Liver (tissue), 9 donors: Measurements from ENCODE around the gene HOXB2. TPM values are rescaled to one million over a fixed set of nuclear protein-coding genes. Genes with fewer than 3 reads are reported as not detected.

Source experiments
- DNase-seq: peaks from one replicate; pipeline ENCODE4 v3.0.0-alpha.2; 2017; ENCODE audit warnings: low spot score
- H3K27ac ChIP-seq, 2 donors: one replicate each; pipeline ENCODE4 v1.7.0; 2013; ENCODE audit warnings: inconsistent platforms in 2 of 2, low read length in 2 of 2, control low read depth in 1 of 2, low read depth in 1 of 2, mild to moderate bottlenecking in 1 of 2
- H3K27me3 ChIP-seq, 4 donors: one replicate each; pipeline versions ENCODE4 v1.6.1 to v1.7.0; 2013; ENCODE audit warnings: low read length in 3 of 4, inconsistent platforms in 1 of 4, mild to moderate bottlenecking in 1 of 4, moderate library complexity in 1 of 4; ENCODE audit not compliant: control insufficient read depth in 4 of 4, insufficient read depth in 4 of 4
- H3K36me3 ChIP-seq, 4 donors: one replicate each; pipeline versions ENCODE4 v1.6.1 to v1.7.0; 2013; ENCODE audit warnings: low read length in 3 of 4, mild to moderate bottlenecking in 3 of 4, low read depth in 1 of 4, moderate library complexity in 1 of 4; ENCODE audit not compliant: control insufficient read depth in 4 of 4, insufficient read depth in 3 of 4
- H3K4me1 ChIP-seq, 4 donors: one replicate each; pipeline versions ENCODE4 v1.6.1 to v1.7.0; 2013; ENCODE audit warnings: low read length in 3 of 4, mild to moderate bottlenecking in 3 of 4, moderate library complexity in 1 of 4; ENCODE audit not compliant: control insufficient read depth in 4 of 4, insufficient read depth in 4 of 4
- H3K4me3 ChIP-seq, 3 donors: one replicate each; pipeline versions ENCODE4 v1.6.1 to v1.7.0; 2013; ENCODE audit warnings: low read length in 3 of 3, control low read depth in 1 of 3, low read depth in 1 of 3, mild to moderate bottlenecking in 1 of 3
- H3K9ac ChIP-seq, 2 donors: one replicate each; pipeline ENCODE4 v1.7.0; 2013; ENCODE audit warnings: low read length in 2 of 2, mild to moderate bottlenecking in 2 of 2, moderate library complexity in 2 of 2, control low read depth in 1 of 2, low read depth in 1 of 2
- H3K9me3 ChIP-seq, 4 donors: one replicate each; pipeline versions ENCODE4 v1.6.1 to v1.7.0; 2013; ENCODE audit warnings: low read length in 3 of 4; ENCODE audit not compliant: control insufficient read depth in 4 of 4
- EGR1 ChIP-seq, 2 donors: IDR thresholded peaks; 2 replicates each; pipeline ENCODE4 v1.6.1; 2016 to 2018; ENCODE audit warnings: antibody characterized with exemption in 2 of 2, low read depth in 2 of 2
- FOXA1 ChIP-seq: IDR thresholded peaks from 2 replicates; pipeline ENCODE4 v1.6.1; 2016; ENCODE audit warnings: antibody characterized with exemption
- GABPA ChIP-seq, 2 donors: IDR thresholded peaks in 1 of 2; conservative IDR thresholded peaks in 1 of 2; 2 replicates each; pipeline ENCODE4 v1.6.1; 2016; ENCODE audit warnings: antibody characterized with exemption in 2 of 2, mild to moderate bottlenecking in 1 of 2, moderate library complexity in 1 of 2
- JUND ChIP-seq, 2 donors: IDR thresholded peaks; 2 replicates each; pipeline ENCODE4 v1.6.1; 2016; ENCODE audit warnings: antibody characterized with exemption in 2 of 2
- NR2F2 ChIP-seq: IDR thresholded peaks from 2 replicates; pipeline ENCODE4 v1.6.1; 2016; ENCODE audit warnings: antibody characterized with exemption
- RAD21 ChIP-seq, 2 donors: IDR thresholded peaks; 2 replicates each; pipeline ENCODE4 v1.6.1; 2016; ENCODE audit warnings: antibody characterized with exemption in 2 of 2, mild to moderate bottlenecking in 2 of 2
- RXRA ChIP-seq, 2 donors: IDR thresholded peaks; 2 replicates each; pipeline ENCODE4 v1.6.1; 2017 to 2018; ENCODE audit warnings: antibody characterized with exemption in 2 of 2, mild to moderate bottlenecking in 1 of 2
- YY1 ChIP-seq: IDR thresholded peaks from 2 replicates; pipeline ENCODE4 v1.6.1; 2016; ENCODE audit warnings: antibody characterized with exemption, mild to moderate bottlenecking
- WGBS: extraction: QIAGEN DNeasy Blood & Tissue Kit; methylation state at CpG from one replicate; pipeline ENCODE4 v1.1.7; 2013; 5-methylcytosine and 5-hydroxymethylcytosine counted together
- polyA plus RNA-seq, 2 donors: library from polyadenylated mRNA; stranded (reverse) in 1 of 2; unstranded in 1 of 2; fragments of 200-250 nt in 1 of 2; fragments of >200 nt in 1 of 2; fragmentation: Nextera tagmentation in 1 of 2; extraction: Ambion mirVana in 1 of 2; gene quantifications; one replicate each; pipeline versions ENCODE4 v1.2.1 to v1.2.3, GENCODE V29; 2013 to 2015
- total RNA-seq, 2 donors: library from RNA; depleted of rRNA; stranded (reverse); fragments of >200 nt; gene quantifications; one replicate each; pipeline ENCODE4 v1.2.3, GENCODE V29; 2014
- TF ChIP-seq, protein P1 (sequence below): IDR thresholded peaks from 2 replicates; pipeline ENCODE4 v1.6.1; 2016; ENCODE audit warnings: antibody characterized with exemption, mild to moderate bottlenecking
- TF ChIP-seq, protein P2 (sequence below): IDR thresholded peaks from 2 replicates; pipeline ENCODE4 v1.6.1; 2016; ENCODE audit warnings: antibody characterized with exemption
- TF ChIP-seq, protein P3 (sequence below): IDR thresholded peaks from 2 replicates; pipeline ENCODE4 v1.6.1; 2016; ENCODE audit warnings: antibody characterized with exemption
- donor health status: healthy.
- donor health status: healthy.
- donor health status: healthy.
- donor health status: healthy.
- donor health status: healthy.

The HOXB2 gene
- total and polyA plus RNA-seq, 4 donors, result 0.67 to 2.5 (median 1.8) TPM

DNA sequence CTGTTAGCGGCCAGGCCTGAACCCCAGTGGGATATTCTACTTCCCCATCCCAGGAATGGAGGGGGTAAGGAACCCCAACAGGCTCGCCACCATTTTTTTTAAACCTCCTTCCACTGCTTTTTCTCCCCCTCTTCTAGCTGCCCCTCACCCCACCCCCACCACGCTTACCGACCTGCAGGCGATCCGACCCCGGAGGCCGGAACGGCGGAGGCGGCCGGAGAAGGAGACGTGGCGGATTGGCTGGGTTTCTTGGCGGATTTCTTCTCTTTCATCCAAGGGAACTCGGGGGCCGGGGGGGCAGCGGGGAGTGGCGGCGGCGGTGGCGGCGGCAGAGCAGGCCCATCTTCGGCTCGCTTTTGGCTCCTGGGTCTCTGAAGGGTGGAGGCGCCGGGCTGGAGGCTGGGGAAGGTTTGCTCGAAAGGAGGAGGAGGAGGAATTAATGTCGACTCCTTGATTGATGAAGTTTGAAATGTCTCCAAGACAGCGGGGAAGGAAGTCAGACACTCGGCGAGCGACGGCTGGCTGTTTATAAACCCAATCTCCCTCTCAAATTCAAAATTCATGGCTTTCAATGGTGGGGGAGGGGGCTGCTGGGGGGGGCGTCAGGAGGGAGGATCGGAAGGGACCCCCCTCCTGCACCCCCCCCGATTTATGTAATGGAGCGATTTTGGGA, 424 bp downstream of the HOXB2 start (continued):
- TF ChIP-seq, protein P1, sequence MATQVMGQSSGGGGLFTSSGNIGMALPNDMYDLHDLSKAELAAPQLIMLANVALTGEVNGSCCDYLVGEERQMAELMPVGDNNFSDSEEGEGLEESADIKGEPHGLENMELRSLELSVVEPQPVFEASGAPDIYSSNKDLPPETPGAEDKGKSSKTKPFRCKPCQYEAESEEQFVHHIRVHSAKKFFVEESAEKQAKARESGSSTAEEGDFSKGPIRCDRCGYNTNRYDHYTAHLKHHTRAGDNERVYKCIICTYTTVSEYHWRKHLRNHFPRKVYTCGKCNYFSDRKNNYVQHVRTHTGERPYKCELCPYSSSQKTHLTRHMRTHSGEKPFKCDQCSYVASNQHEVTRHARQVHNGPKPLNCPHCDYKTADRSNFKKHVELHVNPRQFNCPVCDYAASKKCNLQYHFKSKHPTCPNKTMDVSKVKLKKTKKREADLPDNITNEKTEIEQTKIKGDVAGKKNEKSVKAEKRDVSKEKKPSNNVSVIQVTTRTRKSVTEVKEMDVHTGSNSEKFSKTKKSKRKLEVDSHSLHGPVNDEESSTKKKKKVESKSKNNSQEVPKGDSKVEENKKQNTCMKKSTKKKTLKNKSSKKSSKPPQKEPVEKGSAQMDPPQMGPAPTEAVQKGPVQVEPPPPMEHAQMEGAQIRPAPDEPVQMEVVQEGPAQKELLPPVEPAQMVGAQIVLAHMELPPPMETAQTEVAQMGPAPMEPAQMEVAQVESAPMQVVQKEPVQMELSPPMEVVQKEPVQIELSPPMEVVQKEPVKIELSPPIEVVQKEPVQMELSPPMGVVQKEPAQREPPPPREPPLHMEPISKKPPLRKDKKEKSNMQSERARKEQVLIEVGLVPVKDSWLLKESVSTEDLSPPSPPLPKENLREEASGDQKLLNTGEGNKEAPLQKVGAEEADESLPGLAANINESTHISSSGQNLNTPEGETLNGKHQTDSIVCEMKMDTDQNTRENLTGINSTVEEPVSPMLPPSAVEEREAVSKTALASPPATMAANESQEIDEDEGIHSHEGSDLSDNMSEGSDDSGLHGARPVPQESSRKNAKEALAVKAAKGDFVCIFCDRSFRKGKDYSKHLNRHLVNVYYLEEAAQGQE, result no peak
- TF ChIP-seq, protein P2, sequence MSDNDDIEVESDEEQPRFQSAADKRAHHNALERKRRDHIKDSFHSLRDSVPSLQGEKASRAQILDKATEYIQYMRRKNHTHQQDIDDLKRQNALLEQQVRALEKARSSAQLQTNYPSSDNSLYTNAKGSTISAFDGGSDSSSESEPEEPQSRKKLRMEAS, result no peak
- TF ChIP-seq JUND (IDR thresholded peaks at IDR 0.05) (no peak), FOXA1 (no peak), EGR1 (IDR thresholded peaks at IDR 0.05; ENCODE audit: low read depth in 2 of 2) (no peak)

DNA sequence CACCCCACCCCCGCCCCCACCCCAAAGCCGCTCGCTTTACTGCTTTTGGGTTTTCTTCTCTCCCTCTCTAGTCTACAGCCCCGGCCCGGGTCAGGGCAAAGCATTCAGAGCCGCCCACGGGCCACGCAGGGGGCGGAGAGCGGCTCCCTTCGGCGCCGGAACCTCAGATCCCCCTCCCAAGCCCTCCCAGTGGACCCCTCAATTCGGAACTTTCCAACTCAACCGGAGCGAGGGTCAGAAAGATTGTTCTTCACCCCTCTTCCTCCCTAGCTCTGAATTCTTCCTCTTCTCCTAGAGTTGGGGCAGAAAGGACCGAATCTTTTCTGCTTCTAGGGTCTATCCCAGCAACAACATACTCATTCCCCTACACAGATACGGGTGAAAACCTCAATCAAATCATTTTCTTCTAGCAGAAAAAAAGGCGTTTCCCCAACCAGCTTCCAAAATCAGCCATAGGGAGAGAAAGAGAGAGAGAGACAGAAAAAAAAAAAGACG, 1.0 kb downstream of the HOXB2 start:
- H3K9me3 ChIP-seq, result no peaks in the 10 kb centered on the region
- TF ChIP-seq NR2F2, result no peak
- TF ChIP-seq, protein P3, sequence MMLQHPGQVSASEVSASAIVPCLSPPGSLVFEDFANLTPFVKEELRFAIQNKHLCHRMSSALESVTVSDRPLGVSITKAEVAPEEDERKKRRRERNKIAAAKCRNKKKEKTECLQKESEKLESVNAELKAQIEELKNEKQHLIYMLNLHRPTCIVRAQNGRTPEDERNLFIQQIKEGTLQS, result no peak
- no peak for TF ChIP-seq RXRA (IDR thresholded peaks at IDR 0.05)
- no peak for TF ChIP-seq YY1
- TF ChIP-seq, protein P1, result no peak
- TF ChIP-seq FOXA1, result no peak
- TF ChIP-seq GABPA (IDR thresholded peaks at IDR 0.05 in 1 of 2, conservative IDR thresholded peaks at IDR 0.05 in 1 of 2), result no peak
- TF ChIP-seq RAD21 (IDR thresholded peaks at IDR 0.05), result no peak
- peaks cover 2 to 18% (median 3%) of the 10 kb centered on the region in 4 donors for H3K27me3 ChIP-seq
- peak overlapping the region; percentile 19 to 57 (median 44) for H3K4me3 ChIP-seq
- H3K36me3 ChIP-seq, result no peaks in the 10 kb centered on the region
- H3K4me1 ChIP-seq, result peaks cover 0 to 12% (median 3%) of the 10 kb centered on the region in 4 donors
- DNase-seq, result no peak
- peak overlapping the region; percentile 61 to 77 for H3K27ac ChIP-seq
- H3K9ac ChIP-seq, result no peak overlapping the region
- 9% methylated on average over 20 of the region's 20 CpGs for WGBS
